Activated naive CD4-positive, alpha-beta T cell treated with anti-CD3 and anti-CD28 coated beads, Interleukin-2, amount 50 U/mL, for 24 hours (primary cell): ENCODE data around the gene PVALEF.

Experiments used
- H3K27ac Mint-ChIP-seq: one replicate; pipeline ENCODE4 v1.8.0; 2021; ENCODE audit warnings: mild to moderate bottlenecking, mixed read lengths
- H3K27me3 Mint-ChIP-seq: one replicate; pipeline ENCODE4 v1.8.0; 2021; ENCODE audit warnings: mixed read lengths
- H3K36me3 Mint-ChIP-seq: one replicate; pipeline ENCODE4 v1.8.0; 2021; ENCODE audit warnings: mixed read lengths
- H3K4me1 Mint-ChIP-seq: one replicate; pipeline ENCODE4 v1.8.0; 2021; ENCODE audit warnings: mixed read lengths
- H3K4me3 Mint-ChIP-seq: one replicate; pipeline ENCODE4 v1.8.0; 2021; ENCODE audit warnings: mild to moderate bottlenecking, mixed read lengths
- H3K9me3 Mint-ChIP-seq: one replicate; pipeline ENCODE4 v1.8.0; 2021; ENCODE audit warnings: mixed read lengths

Gene PVALEF

DNA sequence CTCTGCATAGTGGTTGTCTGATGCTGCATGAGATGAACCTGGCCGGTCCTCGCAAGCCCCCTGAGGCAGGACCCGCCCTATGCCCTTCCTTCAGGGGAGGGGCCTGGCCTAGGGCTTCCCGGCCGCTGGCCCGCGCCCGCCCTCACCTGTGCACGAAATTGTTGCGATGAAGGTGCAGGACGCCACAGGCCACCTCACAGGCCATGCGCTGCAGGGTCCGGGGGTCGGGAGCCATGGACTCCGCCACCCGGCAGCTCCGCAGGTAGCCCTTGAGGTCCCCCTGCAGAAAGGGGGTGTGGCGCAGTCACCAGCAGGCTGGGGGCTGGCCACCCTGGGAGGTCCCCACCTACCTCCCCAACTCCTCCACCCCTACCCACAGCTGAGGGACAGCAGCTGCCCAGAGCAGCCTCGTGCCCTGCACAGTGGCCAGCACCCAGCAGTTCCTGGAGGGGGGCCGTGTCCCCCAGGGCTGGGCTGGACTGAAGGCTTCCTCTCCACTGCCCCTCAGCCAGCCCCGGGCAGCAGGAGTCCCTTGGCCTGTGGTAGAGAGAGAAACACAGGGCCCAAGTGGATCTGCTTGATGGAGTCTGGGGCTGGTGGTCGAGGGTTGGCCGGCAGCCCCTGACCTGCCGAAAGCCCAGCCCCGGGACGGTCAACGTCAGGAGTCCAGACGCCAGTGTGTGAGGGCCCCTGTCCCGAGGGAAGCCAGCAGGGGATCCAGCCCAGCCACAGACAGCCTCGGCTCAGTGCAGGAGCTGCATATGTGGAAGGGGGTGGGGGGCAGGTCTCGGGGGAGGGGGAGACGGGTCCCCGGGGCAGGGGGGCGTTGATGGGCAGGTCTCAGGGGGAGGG is 38.8 kb upstream of the PVALEF start:
- Mint-ChIP-seq H3K4me1 (no peaks in the 10 kb centered on the region), H3K9me3 (no peaks in the 10 kb centered on the region), H3K27me3 (no peaks in the 10 kb centered on the region), H3K27ac (no peak overlapping the region), H3K4me3 (no peak overlapping the region), H3K36me3 (no peaks in the 10 kb centered on the region)

GRCh38 chr17:81127133-81127455 is 38.2 kb upstream of the PVALEF start:
- Mint-ChIP-seq H3K4me3 (no peak overlapping the region), H3K9me3 (no peaks in the 10 kb centered on the region), H3K27me3 (no peaks in the 10 kb centered on the region), H3K36me3 (no peaks in the 10 kb centered on the region), H3K4me1 (no peaks in the 10 kb centered on the region), H3K27ac (no peak overlapping the region)

GRCh38 chr17:81127526-81128177 is 37.7 kb upstream of the PVALEF start:
- no peaks in the 10 kb centered on the region for H3K9me3 Mint-ChIP-seq
- H3K4me1 Mint-ChIP-seq, result no peaks in the 10 kb centered on the region
- H3K27me3 Mint-ChIP-seq, result no peaks in the 10 kb centered on the region
- no peak overlapping the region for H3K27ac Mint-ChIP-seq
- no peaks in the 10 kb centered on the region for H3K36me3 Mint-ChIP-seq
- no peak overlapping the region for H3K4me3 Mint-ChIP-seq

DNA sequence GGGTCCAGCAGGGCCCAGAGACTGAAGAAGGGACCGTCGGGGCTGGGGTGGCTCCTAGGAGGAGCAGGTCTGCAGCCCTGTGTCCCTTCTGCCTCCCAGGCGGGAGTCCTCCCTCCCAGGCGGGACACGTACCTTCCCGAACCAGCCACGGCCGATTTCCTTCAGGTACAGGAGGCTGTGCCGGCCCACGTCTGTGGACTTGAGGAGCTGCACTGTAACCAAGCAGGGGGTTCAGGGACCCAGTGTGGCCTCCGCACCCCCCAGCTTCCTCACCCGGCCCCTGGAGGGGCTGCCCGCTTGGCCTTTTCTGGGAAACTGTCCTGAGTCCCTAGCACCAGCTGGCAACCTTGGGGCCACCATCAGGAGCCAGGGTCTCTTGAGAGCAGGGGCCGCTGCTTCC is 37.0 kb upstream of the PVALEF start:
- Mint-ChIP-seq H3K9me3 (no peaks in the 10 kb centered on the region), H3K4me3 (no peak overlapping the region), H3K27me3 (no peaks in the 10 kb centered on the region), H3K27ac (no peak overlapping the region), H3K4me1 (no peaks in the 10 kb centered on the region), H3K36me3 (no peaks in the 10 kb centered on the region)

GRCh38 chr17:81128774-81129173 is 36.5 kb upstream of the PVALEF start:
- H3K27me3 Mint-ChIP-seq, result no peaks in the 10 kb centered on the region
- no peak overlapping the region for H3K27ac Mint-ChIP-seq
- no peaks in the 10 kb centered on the region for H3K9me3 Mint-ChIP-seq
- no peaks in the 10 kb centered on the region for H3K36me3 Mint-ChIP-seq
- no peak overlapping the region for H3K4me3 Mint-ChIP-seq
- no peaks in the 10 kb centered on the region for H3K4me1 Mint-ChIP-seq

DNA sequence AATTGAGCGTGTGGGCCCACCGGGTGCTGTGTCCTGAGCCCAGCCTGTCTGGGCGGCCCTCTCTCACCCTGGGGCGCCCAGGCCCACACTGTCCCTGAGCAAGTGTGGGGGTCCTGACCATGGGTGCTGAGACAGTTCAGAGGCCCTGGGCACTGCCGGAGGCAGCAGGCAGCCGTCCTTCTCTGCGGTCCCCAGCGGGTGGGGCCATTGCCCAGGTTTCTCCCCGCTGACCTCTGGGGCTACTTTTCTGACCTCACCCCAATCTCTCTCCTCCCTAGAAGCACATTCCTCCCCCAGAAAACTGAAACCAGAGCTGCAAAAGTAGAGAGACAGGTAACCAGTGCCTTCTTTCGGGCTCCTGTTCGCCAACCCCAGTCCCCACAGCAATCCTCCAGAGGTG is 36.0 kb upstream of the PVALEF start:
- no peaks in the 10 kb centered on the region for H3K36me3 Mint-ChIP-seq
- H3K27me3 Mint-ChIP-seq, result no peaks in the 10 kb centered on the region
- no peak overlapping the region for H3K4me3 Mint-ChIP-seq
- no peaks in the 10 kb centered on the region for H3K9me3 Mint-ChIP-seq
- no peak overlapping the region for H3K27ac Mint-ChIP-seq
- H3K4me1 Mint-ChIP-seq, result no peaks in the 10 kb centered on the region

- no peaks in the 10 kb centered on the region for H3K27me3 Mint-ChIP-seq
- no peaks in the 10 kb centered on the region for H3K36me3 Mint-ChIP-seq
- H3K4me1 Mint-ChIP-seq, result no peaks in the 10 kb centered on the region
- H3K4me3 Mint-ChIP-seq, result no peak overlapping the region
- no peaks in the 10 kb centered on the region for H3K9me3 Mint-ChIP-seq
- H3K27ac Mint-ChIP-seq, result no peak overlapping the region
These were observed 35.5 kb upstream of the PVALEF start for GRCh38 chr17:81129711-81130367.

GRCh38 chr17:81130385-81131361 is 34.6 kb upstream of the PVALEF start:
- no peak overlapping the region for H3K4me3 Mint-ChIP-seq
- H3K4me1 Mint-ChIP-seq, result no peaks in the 10 kb centered on the region
- no peaks in the 10 kb centered on the region for H3K27me3 Mint-ChIP-seq
- no peaks in the 10 kb centered on the region for H3K36me3 Mint-ChIP-seq
- H3K27ac Mint-ChIP-seq, result no peak overlapping the region
- no peaks in the 10 kb centered on the region for H3K9me3 Mint-ChIP-seq

GRCh38 chr17:81131486-81132196 is 33.7 kb upstream of the PVALEF start:
- Mint-ChIP-seq H3K27ac (no peak overlapping the region), H3K27me3 (no peaks in the 10 kb centered on the region), H3K9me3 (no peaks in the 10 kb centered on the region), H3K4me1 (no peaks in the 10 kb centered on the region), H3K36me3 (no peaks in the 10 kb centered on the region), H3K4me3 (no peak overlapping the region)

DNA sequence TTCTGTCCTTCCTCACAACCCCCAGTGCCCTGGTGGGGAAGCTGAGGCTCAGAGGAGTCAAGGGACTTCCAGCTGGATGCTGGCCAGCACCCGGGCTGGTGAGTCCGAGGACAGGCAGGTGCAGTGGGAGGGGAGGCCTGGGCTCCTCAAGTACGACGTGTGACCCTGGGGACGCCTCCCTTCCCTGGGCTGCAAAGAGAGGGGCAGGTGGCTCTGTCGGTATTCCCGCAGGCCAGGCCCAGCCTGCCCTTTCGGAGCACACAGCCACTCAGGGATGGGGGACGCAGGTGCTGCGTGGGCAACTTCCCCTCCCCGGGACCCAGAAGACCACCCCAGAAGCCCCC is 33.1 kb upstream of the PVALEF start:
- H3K9me3 Mint-ChIP-seq, result no peaks in the 10 kb centered on the region
- H3K4me1 Mint-ChIP-seq, result no peaks in the 10 kb centered on the region
- H3K36me3 Mint-ChIP-seq, result no peaks in the 10 kb centered on the region
- H3K27ac Mint-ChIP-seq, result no peak overlapping the region
- H3K4me3 Mint-ChIP-seq, result no peak overlapping the region
- no peaks in the 10 kb centered on the region for H3K27me3 Mint-ChIP-seq

DNA sequence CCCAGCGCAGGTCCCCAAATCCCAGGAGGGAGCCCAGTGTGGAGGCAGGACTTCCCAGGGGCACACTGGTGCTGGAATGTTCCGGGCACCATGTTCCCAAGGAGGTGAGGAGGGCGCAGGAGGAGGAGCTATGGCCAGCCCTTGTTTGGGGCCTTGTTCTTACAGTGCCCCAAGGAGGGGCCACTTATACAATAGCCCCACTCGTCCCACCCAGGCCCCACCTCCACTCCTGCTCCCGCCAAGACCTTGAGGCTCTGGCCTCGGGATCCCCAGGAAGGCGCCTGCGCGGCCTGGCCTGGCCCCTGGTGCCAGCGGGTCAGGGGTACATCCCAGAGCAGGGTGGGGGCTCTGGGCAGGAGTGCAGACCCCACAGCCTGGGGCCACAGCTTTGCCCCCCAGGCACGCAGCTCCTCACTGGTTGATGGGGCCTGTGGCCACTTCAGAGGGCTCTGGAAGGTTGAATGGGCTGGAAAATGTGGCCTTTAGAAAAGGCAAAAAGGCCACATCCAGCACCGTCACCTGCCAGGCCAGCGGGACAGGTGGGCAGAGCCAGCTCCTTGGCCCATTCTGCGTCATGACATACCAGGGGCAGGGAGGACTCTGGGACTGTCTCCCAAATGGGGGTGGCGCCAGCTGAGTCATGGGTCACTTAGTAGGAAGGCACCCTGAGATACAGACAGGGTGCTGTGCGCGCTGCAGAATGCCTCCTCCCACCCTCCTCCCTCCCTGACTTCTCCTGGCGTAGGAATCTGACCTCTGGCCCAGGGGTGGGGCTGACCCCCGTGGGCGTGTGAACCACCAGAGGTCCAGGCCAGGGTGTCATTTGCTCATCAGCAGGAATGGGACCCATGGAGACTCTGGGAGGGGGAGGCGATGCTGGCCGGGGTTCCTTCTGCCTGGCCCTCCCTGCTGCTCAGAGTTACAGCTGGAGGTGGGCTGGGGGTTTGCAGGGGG is 32.3 kb upstream of the PVALEF start:
- no peaks in the 10 kb centered on the region for H3K9me3 Mint-ChIP-seq
- no peaks in the 10 kb centered on the region for H3K4me1 Mint-ChIP-seq
- H3K4me3 Mint-ChIP-seq, result no peak overlapping the region
- H3K27ac Mint-ChIP-seq, result no peak overlapping the region
- H3K27me3 Mint-ChIP-seq, result no peaks in the 10 kb centered on the region
- no peaks in the 10 kb centered on the region for H3K36me3 Mint-ChIP-seq

- Mint-ChIP-seq H3K27ac (no peak overlapping the region), H3K36me3 (no peaks in the 10 kb centered on the region), H3K4me1 (no peaks in the 10 kb centered on the region), H3K27me3 (no peaks in the 10 kb centered on the region), H3K9me3 (no peaks in the 10 kb centered on the region), H3K4me3 (no peak overlapping the region)
These were observed 31.1 kb upstream of the PVALEF start for GRCh38 chr17:81134064-81134781.

DNA sequence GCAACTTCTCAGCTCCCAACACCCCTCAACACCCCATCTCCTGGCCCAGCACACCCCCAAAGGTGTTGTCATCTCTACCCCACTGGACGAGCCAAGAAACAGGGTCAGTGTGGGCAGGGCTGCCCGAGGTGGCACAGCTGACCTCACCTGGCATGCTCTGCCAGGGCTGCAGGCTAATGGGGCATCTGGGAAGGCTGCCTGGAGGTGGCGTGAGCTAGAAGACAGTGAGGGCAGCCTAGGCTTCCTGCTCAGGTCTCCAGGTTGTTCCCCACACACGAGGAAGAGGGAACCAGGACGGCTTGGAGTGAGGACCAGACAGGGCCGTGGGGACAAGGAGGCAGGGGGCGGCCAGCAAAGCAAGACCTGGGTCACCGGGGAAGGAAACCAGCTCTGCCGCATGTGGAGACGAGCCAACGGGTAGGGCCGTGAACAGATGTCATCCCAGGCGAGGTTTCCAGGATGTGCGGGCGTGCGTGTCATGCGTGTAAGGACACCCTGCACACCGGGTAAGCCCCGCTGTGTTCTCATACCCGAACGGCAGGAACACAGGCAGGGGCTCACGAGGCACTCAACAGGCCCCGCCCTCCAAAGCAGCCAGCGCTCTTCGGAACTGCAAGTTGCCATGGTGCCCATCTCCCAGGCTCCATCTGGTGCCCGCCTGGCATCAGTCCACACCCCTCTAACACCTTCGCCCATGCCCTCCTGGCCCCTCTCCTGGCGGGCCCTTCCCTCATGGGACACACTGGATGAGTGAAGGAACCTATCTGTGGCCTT is 29.6 kb upstream of the PVALEF start:
- Mint-ChIP-seq H3K27me3 (no peaks in the 10 kb centered on the region), H3K27ac (no peak overlapping the region), H3K4me3 (no peak overlapping the region), H3K36me3 (no peaks in the 10 kb centered on the region), H3K9me3 (no peaks in the 10 kb centered on the region), H3K4me1 (no peaks in the 10 kb centered on the region)
